ENCODE results near the gene HIVEP1.
"Not testable (repeated sequence)": the region's sequence is repeated elsewhere in the genome, so short reads cannot be mapped to it uniquely, and the experiment has no call there.

Gene HIVEP1

GRCh38 chr6:12163744-12164507, 151.8 kb downstream of the HIVEP1 start:
- DNase-seq: no peak

DNA sequence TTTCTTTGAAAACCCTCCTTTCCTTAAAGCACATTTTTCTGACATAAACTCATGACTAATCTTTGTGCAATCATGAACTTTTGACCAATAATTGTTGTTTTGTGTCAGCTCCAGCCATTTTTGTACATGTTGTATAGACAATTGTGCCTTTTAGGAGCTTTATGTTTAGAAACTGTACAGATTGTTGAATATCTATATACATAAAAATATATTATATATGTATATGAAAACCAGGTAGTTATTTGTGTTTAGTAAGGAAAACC, 152.3 kb downstream of the HIVEP1 start:
- no peak for DNase-seq

DNA sequence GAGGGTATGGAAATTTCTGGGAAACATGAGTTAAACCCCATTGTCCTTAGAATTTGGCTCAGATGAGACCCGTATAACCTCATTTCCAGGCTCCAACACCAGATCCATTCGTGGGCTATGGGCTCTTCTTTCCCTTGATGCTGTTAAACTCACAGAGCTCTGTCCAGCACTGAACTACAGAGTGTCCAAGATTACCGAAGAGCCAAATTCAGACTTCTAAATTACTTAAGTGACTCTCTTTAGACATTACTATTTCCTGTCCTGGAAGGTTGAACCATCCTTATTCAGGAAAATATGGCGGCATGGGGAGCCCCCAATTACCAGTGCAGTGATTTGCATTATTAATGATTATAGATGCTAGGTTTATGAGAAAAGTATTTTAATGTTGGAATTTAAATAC, 153.2 kb downstream of the HIVEP1 start:
- no peak for DNase-seq

- no peak for DNase-seq
Observed at GRCh38 chr6:12165722-12166280, 153.7 kb downstream of the HIVEP1 start.

GRCh38 chr6:12169377-12169776, 157.3 kb downstream of the HIVEP1 start:
- no peak for DNase-seq

DNA sequence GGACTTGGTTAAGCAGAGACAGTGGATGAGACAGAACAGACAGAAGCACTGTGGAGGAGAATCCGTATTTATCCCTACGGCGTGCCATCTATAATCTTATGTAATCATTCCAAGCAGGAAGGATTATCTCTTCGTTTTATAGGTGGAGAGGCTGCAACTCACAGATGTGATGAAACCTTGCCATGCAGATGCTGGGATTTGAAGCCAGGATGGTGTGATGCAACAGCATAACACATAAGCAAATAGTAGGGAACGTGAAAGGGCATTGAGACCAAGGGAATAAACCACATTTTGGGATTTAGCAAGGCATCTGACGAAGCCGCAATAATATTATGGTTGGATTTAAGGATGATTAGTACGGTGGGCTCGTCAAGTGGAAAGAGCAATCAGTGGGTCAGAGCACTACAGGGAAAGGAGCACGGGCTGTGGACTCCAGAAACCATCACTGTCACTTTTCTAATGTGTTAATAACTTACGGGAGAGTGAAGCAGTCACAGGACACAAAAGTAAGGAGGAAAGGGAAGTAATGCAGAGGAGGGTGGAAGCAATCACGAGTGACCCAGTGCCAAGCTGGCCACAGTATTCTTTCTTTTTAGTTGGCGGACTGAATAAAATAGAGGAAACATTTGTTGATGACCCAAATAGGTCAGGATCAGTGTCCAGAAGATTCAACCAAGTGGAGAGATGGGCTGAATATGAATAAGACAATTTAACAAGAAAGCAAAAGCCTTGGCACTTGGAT, 158.4 kb downstream of the HIVEP1 start:
- no peak for DNase-seq

- DNase-seq: no peak
Observed at GRCh38 chr6:12171717-12172116, 159.6 kb downstream of the HIVEP1 start.

GRCh38 chr6:12172572-12172971, 160.5 kb downstream of the HIVEP1 start:
- no peak for DNase-seq

DNA sequence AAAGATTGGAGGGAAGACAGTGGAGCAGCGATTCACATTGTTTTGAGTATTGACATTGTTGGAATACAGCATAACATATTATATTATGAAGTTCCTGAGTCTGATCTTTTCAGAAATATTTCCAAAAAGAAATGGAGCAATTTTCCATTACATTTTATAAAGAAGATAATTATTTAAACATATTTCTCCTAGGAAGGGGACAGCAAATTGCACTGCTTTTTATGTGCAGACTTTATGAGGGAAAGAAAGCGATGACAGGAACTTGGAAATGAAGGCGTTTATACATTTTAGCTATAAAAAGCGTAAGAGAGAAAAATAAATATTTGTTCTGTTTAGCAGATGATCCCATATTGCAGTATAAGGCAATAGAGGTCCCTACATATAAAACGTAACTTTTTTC, 161.1 kb downstream of the HIVEP1 start:
- no peak for DNase-seq

GRCh38 chr6:12173661-12174060, 161.5 kb downstream of the HIVEP1 start:
- no peak for DNase-seq

- no peak for DNase-seq
Observed at GRCh38 chr6:12174878-12175277, 162.8 kb downstream of the HIVEP1 start.

- no peak for DNase-seq
Observed at GRCh38 chr6:12175626-12176025, 163.5 kb downstream of the HIVEP1 start.

DNA sequence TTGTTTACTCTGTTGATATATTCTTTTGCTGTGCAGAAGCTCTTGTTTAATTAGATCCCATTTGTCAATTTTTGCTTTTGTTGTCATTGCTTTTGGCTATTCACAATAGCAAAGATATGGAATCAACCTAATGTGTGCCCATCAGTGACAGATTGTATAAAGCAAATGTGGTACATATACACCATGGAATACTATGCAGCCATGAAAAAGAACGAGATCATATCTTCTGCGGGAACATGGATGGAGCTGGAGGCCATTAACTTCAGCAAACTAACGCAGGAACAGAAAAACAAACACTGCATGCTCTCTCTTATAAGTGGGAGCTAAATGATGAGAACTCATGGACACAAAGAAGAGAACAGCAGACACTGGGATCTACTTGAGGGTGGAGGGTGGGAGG, 164.7 kb downstream of the HIVEP1 start:
- DNase-seq: not testable (repeated sequence)

DNA sequence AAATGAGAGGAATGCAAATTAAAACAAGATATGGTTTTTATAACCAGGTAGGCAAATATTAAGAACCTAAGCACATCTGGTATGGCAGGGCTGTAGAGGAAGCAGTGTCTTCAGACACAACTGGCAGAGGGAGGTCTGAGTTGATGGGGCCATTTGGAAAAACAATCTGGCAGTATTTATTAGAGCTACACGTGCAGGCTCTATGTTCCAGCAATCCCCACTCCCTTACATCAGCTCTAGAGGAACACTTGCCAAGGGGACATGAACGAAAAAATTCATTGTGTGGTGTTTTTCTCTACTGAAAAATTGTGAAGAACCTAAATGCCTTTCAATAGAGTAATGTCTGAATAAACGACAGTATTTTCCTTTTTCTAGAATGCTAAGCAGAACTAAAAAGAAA, 166.4 kb downstream of the HIVEP1 start:
- DNase-seq: no peak

DNA sequence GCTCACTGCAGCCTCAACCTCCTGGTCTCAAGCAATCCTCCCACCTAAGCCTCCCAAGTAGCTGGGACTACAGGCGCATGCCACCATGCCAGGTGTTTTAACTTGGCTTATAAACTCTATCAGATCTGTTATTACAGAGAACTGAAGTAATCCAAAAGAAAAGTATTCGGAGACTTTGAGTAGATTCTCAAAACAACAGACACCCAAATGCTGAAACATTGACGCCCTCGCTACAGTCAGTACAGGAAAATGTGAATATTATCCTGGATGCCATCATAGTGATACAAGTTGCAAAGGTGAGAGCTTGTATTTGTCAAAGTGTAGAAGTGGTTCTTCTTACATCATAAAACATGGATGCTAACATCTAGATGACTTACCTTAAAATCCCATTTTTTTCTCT, 169.4 kb downstream of the HIVEP1 start:
- no peak for DNase-seq

GRCh38 chr6:12182676-12183075, 170.6 kb downstream of the HIVEP1 start:
- no peak for DNase-seq

- no peak for DNase-seq
Observed at GRCh38 chr6:12185081-12185673, 173.1 kb downstream of the HIVEP1 start.

DNA sequence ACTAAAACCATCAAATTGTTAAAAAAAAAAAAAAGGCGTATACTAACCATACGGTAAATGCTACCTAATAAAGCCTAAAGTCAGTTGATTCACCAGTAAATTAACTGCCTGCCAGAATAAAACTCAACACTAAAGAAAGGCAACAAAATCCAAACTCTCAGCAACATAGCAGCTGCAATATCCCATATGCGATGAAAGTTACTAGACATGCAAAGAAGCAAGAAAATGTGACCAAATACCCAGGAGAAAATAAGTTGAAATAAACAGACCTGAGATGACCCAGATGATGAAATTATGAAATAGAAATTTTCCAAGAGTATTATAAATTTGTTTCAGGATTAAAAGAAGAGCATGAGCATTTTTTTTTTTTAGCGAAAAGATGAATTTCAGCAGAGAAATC, 174.4 kb downstream of the HIVEP1 start:
- DNase-seq: no peak

DNA sequence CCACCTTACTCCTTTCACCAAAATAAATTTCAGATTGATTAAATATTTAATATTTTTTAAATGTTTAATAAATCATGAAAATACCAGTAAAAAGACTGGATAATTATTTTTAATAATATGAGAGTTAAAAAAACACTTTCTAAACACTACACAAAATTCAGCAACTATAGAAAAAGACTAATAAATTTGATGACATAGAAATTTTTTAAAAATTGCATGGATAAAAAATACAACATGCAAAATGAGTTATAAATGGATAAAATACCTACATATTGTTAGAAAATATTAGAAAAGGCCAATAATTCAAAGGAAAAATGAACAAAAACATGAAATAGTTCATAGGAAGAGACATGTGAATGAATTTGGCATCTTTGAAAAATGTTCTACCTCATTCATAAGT, 177.0 kb downstream of the HIVEP1 start:
- DNase-seq: no peak

GRCh38 chr6:12189661-12190060, 177.5 kb downstream of the HIVEP1 start:
- DNase-seq: no peak

- no peak for DNase-seq
Observed at GRCh38 chr6:12190252-12190651, 178.1 kb downstream of the HIVEP1 start.

GRCh38 chr6:12196326-12196936, 184.3 kb downstream of the HIVEP1 start:
- no peak for DNase-seq

DNA sequence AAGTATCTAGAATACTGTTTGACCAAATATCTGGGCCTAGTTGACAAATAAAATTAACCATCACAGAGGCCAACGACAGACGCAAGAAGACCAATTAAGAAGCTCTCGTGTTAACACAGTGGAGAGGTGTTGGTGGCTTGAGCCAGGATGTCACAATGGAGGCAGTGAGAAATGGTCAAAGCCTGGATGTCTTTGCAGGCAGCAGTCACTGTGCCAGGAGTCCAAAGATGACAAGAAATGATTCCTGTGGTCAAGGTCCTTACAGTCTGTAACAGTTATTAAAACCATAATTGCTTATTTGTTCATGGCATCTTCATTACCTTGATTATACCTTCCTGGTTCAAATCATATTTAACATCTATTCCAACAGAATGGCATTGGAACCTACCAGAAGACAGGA, 186.7 kb downstream of the HIVEP1 start:
- no peak for DNase-seq
